H9 (cell line): ENCODE measurements around the gene MARCHF9. TPM values are rescaled to one million over a fixed set of nuclear protein-coding genes. Genes with fewer than 3 reads are reported as not detected.

Experiments used
- DNase-seq: peaks from one replicate; pipeline ENCODE4 v3.0.0-alpha.2; 2017
- H2AFZ ChIP-seq: one replicate; pipeline ENCODE4 v1.6.1; 2013; ENCODE audit warnings: mild to moderate bottlenecking, low read length, control low read depth, moderate library complexity
- H2AK5ac ChIP-seq: 2 replicates; pipeline ENCODE4 v1.6.1; 2013; ENCODE audit warnings: low read length, control low read depth, mixed read lengths; ENCODE audit not compliant: insufficient read length
- H2BK120ac ChIP-seq: one replicate; pipeline ENCODE4 v1.6.1; 2013; ENCODE audit warnings: low read depth, mild to moderate bottlenecking, low read length, control low read depth, inconsistent platforms; ENCODE audit not compliant: poor library complexity, severe bottlenecking
- H2BK12ac ChIP-seq: 2 replicates; pipeline ENCODE4 v1.6.1; 2013; ENCODE audit warnings: low read length, control low read depth, mixed read lengths, low read depth; ENCODE audit not compliant: insufficient read length
- H2BK15ac ChIP-seq: 2 replicates; pipeline ENCODE4 v1.6.1; 2013; ENCODE audit warnings: low read depth, low read length, control low read depth
- H2BK20ac ChIP-seq: one replicate; pipeline ENCODE4 v1.6.1; 2013; ENCODE audit warnings: low read depth, mild to moderate bottlenecking, low read length, control low read depth, inconsistent platforms; ENCODE audit not compliant: poor library complexity, severe bottlenecking
- H2BK5ac ChIP-seq: 2 replicates; pipeline ENCODE4 v1.6.1; 2013; ENCODE audit warnings: low read length, control low read depth, mixed read lengths; ENCODE audit not compliant: insufficient read length
- H3K14ac ChIP-seq: 2 replicates; pipeline ENCODE4 v1.6.1; 2013; ENCODE audit warnings: low read length, control low read depth; ENCODE audit not compliant: insufficient read depth
- H3K18ac ChIP-seq: 2 replicates; pipeline ENCODE4 v1.6.1; 2013; ENCODE audit warnings: low read depth, mild to moderate bottlenecking, mixed read lengths, low read length, control low read depth; ENCODE audit not compliant: insufficient read length
- H3K23ac ChIP-seq: 2 replicates; pipeline ENCODE4 v1.6.1; 2013; ENCODE audit warnings: low read length, control low read depth, mixed read lengths, low read depth; ENCODE audit not compliant: insufficient read length
- H3K23me2 ChIP-seq: 2 replicates; pipeline ENCODE4 v1.6.1; 2013; ENCODE audit warnings: low read depth, mild to moderate bottlenecking, mixed read lengths, low read length, control low read depth; ENCODE audit not compliant: insufficient read length, poor library complexity, severe bottlenecking
- H3K27ac ChIP-seq: 2 replicates; pipeline ENCODE4 v1.5.1; 2013; ENCODE audit warnings: low read length, control low read depth, mixed read lengths, low read depth; ENCODE audit not compliant: insufficient read length
- H3K27me3 ChIP-seq: 2 replicates; pipeline ENCODE4 v1.6.1; 2013; ENCODE audit warnings: low read length, control low read depth, inconsistent platforms; ENCODE audit not compliant: insufficient read depth
- H3K4ac ChIP-seq: 2 replicates; pipeline ENCODE4 v1.6.1; 2013; ENCODE audit warnings: low read depth, mild to moderate bottlenecking, control low read depth, inconsistent platforms, low read length, moderate library complexity
- H3K4me1 ChIP-seq: 2 replicates; pipeline ENCODE4 v1.6.1; 2013; ENCODE audit warnings: low read length, control low read depth, inconsistent platforms; ENCODE audit not compliant: insufficient read depth
- H3K4me2 ChIP-seq: 2 replicates; pipeline ENCODE4 v1.6.1; 2013; ENCODE audit warnings: low read length, control low read depth, mixed read lengths; ENCODE audit not compliant: insufficient read length, insufficient read depth
- H3K56ac ChIP-seq: 2 replicates; pipeline ENCODE4 v1.6.1; 2013; ENCODE audit warnings: low read depth, mild to moderate bottlenecking, mixed read lengths, low read length, control low read depth; ENCODE audit not compliant: insufficient read length
- H3K79me1 ChIP-seq: 2 replicates; pipeline ENCODE4 v1.6.1; 2013; ENCODE audit warnings: low read depth, mild to moderate bottlenecking, moderate library complexity, low read length, control low read depth, inconsistent platforms; ENCODE audit not compliant: insufficient read depth, poor library complexity, severe bottlenecking
- H3K79me2 ChIP-seq: 2 replicates; pipeline ENCODE4 v1.6.1; 2013; ENCODE audit warnings: low read length, control low read depth, inconsistent platforms; ENCODE audit not compliant: insufficient read depth
- H3K9ac ChIP-seq: 2 replicates; pipeline ENCODE4 v1.6.1; 2013; ENCODE audit warnings: low read length, control low read depth, mixed read lengths; ENCODE audit not compliant: insufficient read length; ENCODE audit errors: extremely low read depth
- H3K9me3 ChIP-seq: one replicate; pipeline ENCODE4 v1.6.1; 2013; ENCODE audit warnings: low read depth, low read length, inconsistent platforms; ENCODE audit not compliant: control insufficient read depth
- H3T11ph ChIP-seq: one replicate; pipeline ENCODE4 v1.6.1; 2013; ENCODE audit warnings: mild to moderate bottlenecking, low read length, control low read depth, inconsistent platforms
- H4K20me1 ChIP-seq: one replicate; pipeline ENCODE4 v1.6.1; 2013; ENCODE audit not compliant: control insufficient read depth, insufficient read length, insufficient read depth
- H4K5ac ChIP-seq: 2 replicates; pipeline ENCODE4 v1.6.1; 2013; ENCODE audit warnings: low read depth, mild to moderate bottlenecking, mixed read lengths, low read length, control low read depth; ENCODE audit not compliant: insufficient read length
- H4K8ac ChIP-seq: replicated peaks from 2 replicates; pipeline ENCODE4 v1.6.1; 2013; ENCODE audit warnings: low read length, control low read depth, mixed read lengths, low read depth; ENCODE audit not compliant: insufficient read length
- H4K91ac ChIP-seq: 2 replicates; pipeline ENCODE4 v1.6.1; 2013; ENCODE audit warnings: low read depth, mild to moderate bottlenecking, moderate library complexity, mixed read lengths, low read length, control low read depth; ENCODE audit not compliant: insufficient read length
- H3K27ac Mint-ChIP-seq, 3 experiments: 2 replicates in 2 of 3; 3 replicates in 1 of 3; pipeline ENCODE4 v1.8.0; 2020 to 2021; ENCODE audit warnings: mixed read lengths in 3 of 3, mild to moderate bottlenecking in 1 of 3, moderate library complexity in 1 of 3
- H3K27me3 Mint-ChIP-seq: 2 replicates; pipeline ENCODE4 v1.8.0; 2021; ENCODE audit warnings: low read depth, mild to moderate bottlenecking, moderate library complexity, mixed read lengths
- H3K36me3 Mint-ChIP-seq, 3 experiments: 2 replicates in 2 of 3; 3 replicates in 1 of 3; pipeline ENCODE4 v1.8.0; 2020 to 2021; ENCODE audit warnings: low read depth in 3 of 3, mixed read lengths in 3 of 3; ENCODE audit not compliant: insufficient read depth in 1 of 3
- H3K4me1 Mint-ChIP-seq, 2 experiments: 2 replicates each; pipeline ENCODE4 v1.8.0; 2020; ENCODE audit warnings: mixed read lengths in 2 of 2
- H3K4me3 Mint-ChIP-seq, 2 experiments: 2 replicates in 1 of 2; 3 replicates in 1 of 2; pipeline ENCODE4 v1.8.0; 2020 to 2021; ENCODE audit warnings: mild to moderate bottlenecking in 2 of 2, mixed read lengths in 2 of 2, moderate library complexity in 1 of 2
- H3K9me3 Mint-ChIP-seq, 2 experiments: 2 replicates in 1 of 2; 3 replicates in 1 of 2; pipeline ENCODE4 v1.8.0; 2020; ENCODE audit warnings: mild to moderate bottlenecking in 2 of 2, mixed read lengths in 2 of 2, moderate library complexity in 1 of 2
- CTCF ChIP-seq: fragments of 200-600 bp; sonication (generic); conservative IDR thresholded peaks from 3 replicates; pipeline ENCODE4 v1.8.0; 2021; ENCODE audit warnings: antibody characterized with exemption, mild to moderate bottlenecking
- WGBS: extraction: QIAGEN DNeasy Blood & Tissue Kit; methylation state at CpG from one replicate; pipeline ENCODE4 v1.1.7; 2013; ENCODE audit warnings: missing lambda C conversion rate, low lambda C conversion rate, mixed read lengths; ENCODE audit not compliant: insufficient read length; ENCODE audit errors: extremely low coverage; 5-methylcytosine and 5-hydroxymethylcytosine counted together
- total RNA-seq: library from RNA; stranded (reverse); gene quantifications from 2 replicates; pipeline ENCODE4 v1.2.1, GENCODE V29; 2021

MARCHF9 gene
- total RNA-seq, 1 experiment from 2014 or later = 20.5 TPM

GRCh38 chr12:57707250-57707649 lies 47.7 kb upstream of the MARCHF9 start:
- Histone ChIP-seq H2BK15ac (no peak overlapping the region), H3K4me1 (no peaks in the 10 kb centered on the region), H3K23me2 (no peaks in the 10 kb centered on the region), H3K18ac (no peak overlapping the region), H2AFZ (no peak overlapping the region), H2BK5ac (no peak overlapping the region), H3K23ac (no peak overlapping the region), H4K20me1 (no peaks in the 10 kb centered on the region), H4K5ac (no peak overlapping the region), H4K91ac (no peak overlapping the region), H3K9ac (no peak overlapping the region), H3K56ac (no peak overlapping the region), H3K4me2 (no peak overlapping the region), H3K14ac (no peak overlapping the region), H2BK120ac (no peak overlapping the region), H2BK12ac (no peak overlapping the region), H3K9me3 (no peaks in the 10 kb centered on the region), H2AK5ac (no peak overlapping the region), H3K79me1 (no peaks in the 10 kb centered on the region), H3K79me2 (no peaks in the 10 kb centered on the region), H3T11ph (no peak overlapping the region), H2BK20ac (no peak overlapping the region), H4K8ac (no peak overlapping the region), H3K27ac (no peak overlapping the region), H3K27me3 (no peaks in the 10 kb centered on the region), H3K4ac (no peak overlapping the region)
- Mint-ChIP-seq H3K27ac (no peak overlapping the region), H3K4me3 (no peak overlapping the region), H3K36me3 (peaks cover 13 to 29% (median 15%) of the 10 kb centered on the region in 3 experiments), H3K9me3 (peaks cover 0 to 3% of the 10 kb centered on the region in 2 experiments; a peak in 2 of 5 replicates), H3K4me1 (no peaks in the 10 kb centered on the region), H3K27me3 (no peaks in the 10 kb centered on the region)
- DNase-seq = no peak
- no CpG with 5 or more reads among the region's 3 CpGs for WGBS
- no peak for TF ChIP-seq CTCF
